ENCODE measurements around the gene HPDL. TPM values are rescaled to one million over a fixed set of nuclear protein-coding genes. Genes with fewer than 3 reads are reported as not detected.

The HPDL gene
- total RNA-seq, 1 donor from 2014 or later, result 2.4 TPM

DNA sequence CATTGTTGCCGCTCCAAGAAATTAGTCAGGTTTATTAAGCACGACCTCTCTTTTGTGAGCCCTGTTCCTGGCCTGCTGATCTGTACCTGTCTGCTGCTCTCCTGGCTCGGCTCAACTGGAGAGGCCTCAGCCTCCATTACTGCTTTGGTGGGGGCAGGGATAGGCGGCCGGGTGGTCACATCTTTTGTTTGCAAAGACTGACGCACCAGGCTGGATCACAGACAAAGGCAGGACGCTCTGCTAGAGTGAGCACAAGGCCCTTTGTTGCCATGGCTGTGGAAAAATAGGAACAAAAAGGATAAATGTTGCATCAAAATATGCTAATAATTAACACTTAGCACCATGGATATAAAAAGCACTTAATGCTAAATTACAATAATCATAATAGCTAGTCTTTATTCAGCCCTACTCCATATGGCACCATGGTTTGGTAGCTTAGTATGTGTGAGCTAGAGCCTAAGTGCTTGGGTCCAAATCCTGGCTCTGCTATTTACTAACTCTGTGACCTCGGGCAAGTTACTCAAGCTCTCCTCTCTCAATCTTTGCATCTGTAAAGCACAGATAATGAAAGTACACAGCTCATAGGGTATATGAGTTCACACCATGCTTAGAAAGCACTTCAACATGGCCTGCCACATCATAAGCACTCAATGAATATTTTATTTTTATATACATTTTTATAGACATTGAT lies 28.9 kb upstream of the HPDL start:
- TF ChIP-seq, protein P1, sequence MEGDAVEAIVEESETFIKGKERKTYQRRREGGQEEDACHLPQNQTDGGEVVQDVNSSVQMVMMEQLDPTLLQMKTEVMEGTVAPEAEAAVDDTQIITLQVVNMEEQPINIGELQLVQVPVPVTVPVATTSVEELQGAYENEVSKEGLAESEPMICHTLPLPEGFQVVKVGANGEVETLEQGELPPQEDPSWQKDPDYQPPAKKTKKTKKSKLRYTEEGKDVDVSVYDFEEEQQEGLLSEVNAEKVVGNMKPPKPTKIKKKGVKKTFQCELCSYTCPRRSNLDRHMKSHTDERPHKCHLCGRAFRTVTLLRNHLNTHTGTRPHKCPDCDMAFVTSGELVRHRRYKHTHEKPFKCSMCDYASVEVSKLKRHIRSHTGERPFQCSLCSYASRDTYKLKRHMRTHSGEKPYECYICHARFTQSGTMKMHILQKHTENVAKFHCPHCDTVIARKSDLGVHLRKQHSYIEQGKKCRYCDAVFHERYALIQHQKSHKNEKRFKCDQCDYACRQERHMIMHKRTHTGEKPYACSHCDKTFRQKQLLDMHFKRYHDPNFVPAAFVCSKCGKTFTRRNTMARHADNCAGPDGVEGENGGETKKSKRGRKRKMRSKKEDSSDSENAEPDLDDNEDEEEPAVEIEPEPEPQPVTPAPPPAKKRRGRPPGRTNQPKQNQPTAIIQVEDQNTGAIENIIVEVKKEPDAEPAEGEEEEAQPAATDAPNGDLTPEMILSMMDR (IDR thresholded peaks at IDR 0.05; ENCODE audit: unreplicated experiment), result no peak
- no peak overlapping the region for H3K4me3 Mint-ChIP-seq (ENCODE audit: low read depth)
- H3K4me1 Mint-ChIP-seq (ENCODE audit: low read depth), result peaks cover 3% of the 10 kb centered on the region
- no peaks in the 10 kb centered on the region for H3K36me3 Mint-ChIP-seq (ENCODE audit: insufficient read depth)
- no peak overlapping the region for H3K27ac Mint-ChIP-seq
- no peak for DNase-seq (ENCODE audit: low spot score, unreplicated experiment)
- H3K9me3 Mint-ChIP-seq (ENCODE audit: low read depth), result no peaks in the 10 kb centered on the region
- no peaks in the 10 kb centered on the region for H3K27me3 Mint-ChIP-seq

DNA sequence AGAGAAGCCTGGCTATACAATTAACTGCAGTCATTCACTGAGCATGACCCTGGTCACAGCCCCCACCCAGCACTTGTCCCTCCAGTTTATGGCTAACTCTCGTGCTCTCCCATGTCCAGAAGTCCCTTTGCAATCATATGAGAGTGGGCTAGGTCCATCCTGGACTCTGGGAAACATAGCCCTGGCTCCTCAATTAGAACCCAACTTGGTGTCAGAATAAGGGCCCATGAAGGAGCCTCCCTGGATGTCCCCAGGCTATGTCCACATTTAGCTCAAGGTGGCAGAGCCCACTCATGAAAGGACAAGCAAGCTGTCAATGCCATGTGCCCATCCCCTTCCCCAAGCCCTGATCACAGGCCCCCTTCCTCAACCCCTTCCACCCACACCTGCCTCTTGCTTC lies 27.4 kb upstream of the HPDL start:
- TF ChIP-seq, protein P1 (IDR thresholded peaks at IDR 0.05; ENCODE audit: unreplicated experiment), result no peak
- H3K9me3 Mint-ChIP-seq (ENCODE audit: low read depth), result no peaks in the 10 kb centered on the region
- H3K4me3 Mint-ChIP-seq (ENCODE audit: low read depth), result no peak overlapping the region
- H3K4me1 Mint-ChIP-seq (ENCODE audit: low read depth), result peaks cover 6% of the 10 kb centered on the region
- no peaks in the 10 kb centered on the region for H3K27me3 Mint-ChIP-seq
- H3K27ac Mint-ChIP-seq, result no peak overlapping the region
- DNase-seq (ENCODE audit: low spot score, unreplicated experiment), result no peak
- no peaks in the 10 kb centered on the region for H3K36me3 Mint-ChIP-seq (ENCODE audit: insufficient read depth)

DNA sequence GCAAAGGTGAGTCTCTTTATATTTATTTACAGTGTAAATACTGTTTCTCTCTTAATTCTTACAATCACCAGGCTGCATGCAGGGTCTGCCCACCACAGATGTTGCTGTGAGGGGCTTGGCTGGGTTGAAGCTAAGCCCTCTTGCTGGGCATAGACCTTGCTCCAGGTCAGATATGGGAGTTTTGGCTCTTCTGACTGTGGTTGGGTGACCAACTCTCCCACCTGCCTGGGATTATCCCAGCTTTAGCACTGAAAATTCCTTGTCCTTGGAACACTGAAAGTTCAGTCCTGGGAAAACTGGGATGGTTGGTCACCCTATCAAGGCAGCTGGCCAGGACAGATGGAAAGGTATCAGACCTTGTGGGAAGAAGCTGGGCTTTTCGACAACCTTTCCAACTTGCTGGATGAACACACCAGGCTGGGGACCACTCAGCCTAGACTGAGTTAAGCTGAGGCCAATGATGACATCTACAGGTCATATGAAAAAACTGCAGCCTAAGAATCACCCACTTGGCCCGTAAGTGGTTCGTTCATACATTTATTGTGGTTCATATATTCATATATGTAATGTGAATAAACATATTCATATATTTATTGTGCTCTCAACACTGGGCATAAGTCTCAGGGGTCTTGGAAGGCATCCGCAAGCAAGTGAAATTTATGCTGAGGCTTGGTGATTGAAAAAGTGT lies 26.6 kb upstream of the HPDL start:
- H3K27me3 Mint-ChIP-seq, result no peaks in the 10 kb centered on the region
- no peaks in the 10 kb centered on the region for H3K36me3 Mint-ChIP-seq (ENCODE audit: insufficient read depth)
- DNase-seq (ENCODE audit: low spot score, unreplicated experiment), result no peak
- peaks cover 12% of the 10 kb centered on the region for H3K4me1 Mint-ChIP-seq (ENCODE audit: low read depth)
- H3K9me3 Mint-ChIP-seq (ENCODE audit: low read depth), result no peaks in the 10 kb centered on the region
- no peak overlapping the region for H3K4me3 Mint-ChIP-seq (ENCODE audit: low read depth)
- H3K27ac Mint-ChIP-seq, result no peak overlapping the region
- TF ChIP-seq, protein P1 (IDR thresholded peaks at IDR 0.05; ENCODE audit: unreplicated experiment), result peak; percentile 85

DNA sequence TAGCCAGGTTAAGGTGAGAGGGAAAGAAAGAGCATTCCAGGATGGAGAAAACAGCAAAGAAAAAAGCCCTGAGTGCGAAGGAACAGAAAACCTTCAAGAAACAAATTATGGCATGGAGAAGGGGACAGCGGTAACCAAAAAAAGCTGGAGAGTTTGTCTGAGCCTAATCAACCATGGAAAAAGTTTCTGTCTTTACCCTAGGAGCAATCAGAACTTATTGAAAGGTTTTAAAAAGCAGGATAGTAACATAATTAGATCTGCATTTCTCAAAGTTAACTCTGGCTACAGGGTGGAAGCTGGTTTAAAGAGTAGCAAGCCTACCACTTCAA lies 26.1 kb upstream of the HPDL start:
- TF ChIP-seq, protein P1 (IDR thresholded peaks at IDR 0.05; ENCODE audit: unreplicated experiment), result no peak
- DNase-seq (ENCODE audit: low spot score, unreplicated experiment), result no peak
- H3K27ac Mint-ChIP-seq, result no peak overlapping the region

DNA sequence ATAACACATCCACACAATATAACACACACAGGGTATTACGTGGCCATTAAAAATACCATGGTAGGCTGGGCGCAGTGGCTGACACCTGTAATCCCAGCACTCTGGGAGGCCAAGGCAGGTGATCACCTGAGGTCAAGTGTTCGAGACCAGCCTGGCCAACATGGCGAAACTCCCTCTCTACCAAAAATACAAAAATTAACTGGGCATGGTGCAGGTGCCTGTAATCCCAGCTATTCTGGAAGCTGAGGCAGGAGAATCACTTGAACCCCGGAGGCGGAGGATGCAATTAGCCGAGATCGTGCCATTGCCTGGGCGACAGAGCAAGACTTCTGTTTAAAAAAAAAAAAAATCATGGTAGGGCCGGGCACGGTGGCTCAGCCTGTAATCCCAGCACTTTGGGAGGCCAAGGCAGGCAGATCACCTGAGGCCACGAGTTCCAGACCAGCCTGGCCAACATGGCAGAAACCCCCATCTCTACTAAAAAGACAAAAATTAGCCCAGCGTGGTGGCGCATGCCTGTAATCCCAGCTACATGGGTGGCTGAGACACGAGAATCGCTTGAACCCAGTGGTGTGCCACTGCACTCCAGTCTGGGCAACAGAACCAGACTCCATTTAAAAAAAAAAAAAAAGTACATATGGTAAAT lies 24.1 kb upstream of the HPDL start:
- DNase-seq (ENCODE audit: low spot score, unreplicated experiment), result no peak

More for the DNA sequence above, 26.1 kb upstream of the HPDL start:
- H3K9me3 Mint-ChIP-seq (ENCODE audit: low read depth), result no peaks in the 10 kb centered on the region
- H3K4me3 Mint-ChIP-seq (ENCODE audit: low read depth), result peak overlapping the region; percentile 9
- peaks cover 12% of the 10 kb centered on the region for H3K4me1 Mint-ChIP-seq (ENCODE audit: low read depth)
- no peaks in the 10 kb centered on the region for H3K36me3 Mint-ChIP-seq (ENCODE audit: insufficient read depth)
- no peaks in the 10 kb centered on the region for H3K27me3 Mint-ChIP-seq

More for the DNA sequence above, 24.1 kb upstream of the HPDL start:
- Mint-ChIP-seq H3K9me3 (ENCODE audit: low read depth) (no peaks in the 10 kb centered on the region), H3K4me3 (ENCODE audit: low read depth) (peak overlapping the region; percentile 92), H3K36me3 (ENCODE audit: insufficient read depth) (no peaks in the 10 kb centered on the region), H3K27ac (peak overlapping the region; percentile 81), H3K27me3 (peaks cover 5% of the 10 kb centered on the region), H3K4me1 (ENCODE audit: low read depth) (peaks cover 10% of the 10 kb centered on the region)
- TF ChIP-seq, protein P1 (IDR thresholded peaks at IDR 0.05; ENCODE audit: unreplicated experiment), result no peak
